Endodermal cell (in vitro differentiated cells): Measurements from ENCODE around the gene PIERCE2. TPM values are rescaled to one million over a fixed set of nuclear protein-coding genes. Genes with fewer than 3 reads are reported as not detected.
"Not testable (repeated sequence)": the region's sequence is repeated elsewhere in the genome, so short reads cannot be mapped to it uniquely, and the experiment has no call there.

Experiments
- DNase-seq: peaks from one replicate; pipeline ENCODE4 v3.0.0-alpha.2; 2017
- H3K27ac ChIP-seq: 2 replicates; pipeline ENCODE4 v1.5.1; 2013; ENCODE audit warnings: mild to moderate bottlenecking, low read depth, low read length, moderate library complexity
- H3K27me3 ChIP-seq: 2 replicates; pipeline ENCODE4 v1.6.1; 2013; ENCODE audit warnings: mild to moderate bottlenecking, low read length, moderate library complexity; ENCODE audit not compliant: insufficient read depth, control insufficient read depth, poor library complexity, severe bottlenecking
- H3K36me3 ChIP-seq: 2 replicates; pipeline ENCODE4 v1.7.0; 2013; ENCODE audit warnings: mild to moderate bottlenecking, low read length, moderate library complexity; ENCODE audit not compliant: control insufficient read depth, insufficient read depth
- H3K4me1 ChIP-seq: one replicate; pipeline ENCODE4 v1.7.0; 2013; ENCODE audit warnings: low read length; ENCODE audit not compliant: control insufficient read depth, insufficient read depth
- H3K4me3 ChIP-seq: 2 replicates; pipeline ENCODE4 v1.5.1; 2013; ENCODE audit warnings: mild to moderate bottlenecking, low read length, moderate library complexity
- H3K9ac ChIP-seq: 2 replicates; pipeline ENCODE4 v1.6.1; 2013; ENCODE audit warnings: mild to moderate bottlenecking, low read length, moderate library complexity; ENCODE audit not compliant: poor library complexity, severe bottlenecking; ENCODE audit errors: extremely low read depth
- H3K9me3 ChIP-seq: 2 replicates; pipeline ENCODE4 v1.6.1; 2013; ENCODE audit warnings: mild to moderate bottlenecking, low read length, moderate library complexity; ENCODE audit not compliant: control insufficient read depth
- H3K27ac Mint-ChIP-seq: 2 replicates; pipeline ENCODE4 v1.8.0; 2020; ENCODE audit warnings: mixed read lengths
- H3K27me3 Mint-ChIP-seq: 2 replicates; pipeline ENCODE4 v1.8.0; 2021; ENCODE audit warnings: mild to moderate bottlenecking, mixed read lengths; ENCODE audit not compliant: insufficient read depth
- H3K36me3 Mint-ChIP-seq: 2 replicates; pipeline ENCODE4 v1.8.0; 2020; ENCODE audit warnings: low read depth, mixed read lengths
- H3K4me1 Mint-ChIP-seq: 2 replicates; pipeline ENCODE4 v1.8.0; 2020; ENCODE audit warnings: mixed read lengths
- H3K4me3 Mint-ChIP-seq: 2 replicates; pipeline ENCODE4 v1.8.0; 2020; ENCODE audit warnings: mild to moderate bottlenecking, moderate library complexity, mixed read lengths
- H3K9me3 Mint-ChIP-seq: 2 replicates; pipeline ENCODE4 v1.8.0; 2020; ENCODE audit warnings: mild to moderate bottlenecking, mixed read lengths
- WGBS, 2 experiments: methylation state at CpG; one replicate each; pipeline versions ENCODE4 v1.1.5 to v1.1.7; 2013; ENCODE audit warnings: missing lambda C conversion rate in 2 of 2, mixed read lengths in 1 of 2; ENCODE audit not compliant: insufficient coverage in 1 of 2, insufficient read length in 1 of 2; 5-methylcytosine and 5-hydroxymethylcytosine counted together
- total RNA-seq, 2 donors: library from RNA; stranded (reverse); fragmentation: NEBNext Ultra II Directional in 1 of 2; extraction: Animal tissue kit (Norgen Biotek cat#: 25700) in 1 of 2; gene quantifications; 2 replicates in 1 of 2; 3 replicates in 1 of 2; pipeline ENCODE4 v1.2.1, GENCODE V29; 2021
- TF ChIP-seq, protein P1 (sequence below): fragments of 200-600 bp; sonication (generic); conservative IDR thresholded peaks from 2 replicates; pipeline ENCODE4 v1.5.0; 2021; ENCODE audit warnings: antibody characterized with exemption, mild to moderate bottlenecking

The PIERCE2 gene
- total RNA-seq, 2 donors from 2014 or later, result 3.2 to 3.6 TPM

- not testable (repeated sequence) for H3K27ac ChIP-seq, H3K27me3 Mint-ChIP-seq, H3K4me1 Mint-ChIP-seq, H3K4me1 ChIP-seq, H3K4me3 Mint-ChIP-seq, H3K27ac Mint-ChIP-seq, H3K36me3 ChIP-seq, H3K4me3 ChIP-seq, H3K9ac ChIP-seq, H3K27me3 ChIP-seq, DNase-seq
- H3K36me3 Mint-ChIP-seq, result peaks cover 21% of the 10 kb centered on the region
- H3K9me3 Mint-ChIP-seq, result peaks cover 64% of the 10 kb centered on the region
- WGBS, 2 experiments, result 95% methylated on average over 38 of the region's 41 CpGs; no CpG with 5 or more reads in 1 of the 2 experiments
- H3K9me3 ChIP-seq, result peaks cover 23% of the 10 kb centered on the region
Measured at GRCh38 chr15:55446379-55447029, 38.2 kb downstream of the PIERCE2 start.

- not testable (repeated sequence) for H3K27me3 ChIP-seq, H3K4me1 ChIP-seq, H3K27ac ChIP-seq, H3K36me3 ChIP-seq, H3K27ac Mint-ChIP-seq, H3K4me1 Mint-ChIP-seq, H3K4me3 Mint-ChIP-seq, H3K9ac ChIP-seq, H3K27me3 Mint-ChIP-seq, DNase-seq, H3K4me3 ChIP-seq
- 96% methylated on average over 19 of the region's 19 CpGs; no CpG with 5 or more reads in 1 of the 2 experiments for WGBS, 2 experiments
- H3K9me3 ChIP-seq, result peaks cover 23% of the 10 kb centered on the region
- Mint-ChIP-seq H3K9me3 (peaks cover 59% of the 10 kb centered on the region), H3K36me3 (peaks cover 21% of the 10 kb centered on the region)
Measured at GRCh38 chr15:55447030-55447394, 38.7 kb downstream of the PIERCE2 start.

- H3K4me3 Mint-ChIP-seq, result no peak overlapping the region
- no peaks in the 10 kb centered on the region for H3K27me3 ChIP-seq
- no peak overlapping the region for H3K4me3 ChIP-seq
- H3K27ac ChIP-seq, result no peak overlapping the region
- H3K9ac ChIP-seq, result no peak overlapping the region
- no peaks in the 10 kb centered on the region for H3K36me3 ChIP-seq
- WGBS, 2 experiments, result 88% methylated on average over 5 of the region's 5 CpGs; no CpG with 5 or more reads in 1 of the 2 experiments
- no peaks in the 10 kb centered on the region for H3K9me3 ChIP-seq
- TF ChIP-seq, protein P1, sequence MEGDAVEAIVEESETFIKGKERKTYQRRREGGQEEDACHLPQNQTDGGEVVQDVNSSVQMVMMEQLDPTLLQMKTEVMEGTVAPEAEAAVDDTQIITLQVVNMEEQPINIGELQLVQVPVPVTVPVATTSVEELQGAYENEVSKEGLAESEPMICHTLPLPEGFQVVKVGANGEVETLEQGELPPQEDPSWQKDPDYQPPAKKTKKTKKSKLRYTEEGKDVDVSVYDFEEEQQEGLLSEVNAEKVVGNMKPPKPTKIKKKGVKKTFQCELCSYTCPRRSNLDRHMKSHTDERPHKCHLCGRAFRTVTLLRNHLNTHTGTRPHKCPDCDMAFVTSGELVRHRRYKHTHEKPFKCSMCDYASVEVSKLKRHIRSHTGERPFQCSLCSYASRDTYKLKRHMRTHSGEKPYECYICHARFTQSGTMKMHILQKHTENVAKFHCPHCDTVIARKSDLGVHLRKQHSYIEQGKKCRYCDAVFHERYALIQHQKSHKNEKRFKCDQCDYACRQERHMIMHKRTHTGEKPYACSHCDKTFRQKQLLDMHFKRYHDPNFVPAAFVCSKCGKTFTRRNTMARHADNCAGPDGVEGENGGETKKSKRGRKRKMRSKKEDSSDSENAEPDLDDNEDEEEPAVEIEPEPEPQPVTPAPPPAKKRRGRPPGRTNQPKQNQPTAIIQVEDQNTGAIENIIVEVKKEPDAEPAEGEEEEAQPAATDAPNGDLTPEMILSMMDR, result no peak
- no peaks in the 10 kb centered on the region for H3K4me1 Mint-ChIP-seq
- H3K4me1 ChIP-seq, result no peaks in the 10 kb centered on the region
- peaks cover 8% of the 10 kb centered on the region for H3K36me3 Mint-ChIP-seq
- no peak overlapping the region for H3K27ac Mint-ChIP-seq
- no peak for DNase-seq
- H3K9me3 Mint-ChIP-seq, result peaks cover 11% of the 10 kb centered on the region
- no peaks in the 10 kb centered on the region for H3K27me3 Mint-ChIP-seq
Measured at GRCh38 chr15:55457401-55458022, 49.2 kb downstream of the PIERCE2 start.

DNA sequence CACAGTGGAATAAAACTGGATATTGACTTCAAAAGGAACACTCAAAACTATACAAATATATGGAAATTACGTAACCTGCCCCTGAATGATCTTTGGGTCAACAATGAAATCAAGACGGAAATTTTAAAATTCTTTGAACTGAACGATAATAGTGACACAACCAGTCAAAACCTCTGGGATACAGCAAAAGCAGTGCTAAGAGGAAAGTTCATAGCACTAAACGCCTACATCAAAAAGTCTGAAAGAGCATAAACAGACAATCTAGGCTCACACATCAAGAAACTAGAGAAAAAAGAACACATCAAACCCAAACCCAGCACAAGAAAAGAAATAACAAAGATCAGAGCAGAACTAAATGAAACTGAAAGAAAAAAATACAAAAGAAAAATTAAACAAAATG, 53.2 kb downstream of the PIERCE2 start:
- Mint-ChIP-seq H3K27ac (no peak overlapping the region), H3K4me3 (no peak overlapping the region), H3K27me3 (no peaks in the 10 kb centered on the region), H3K4me1 (no peaks in the 10 kb centered on the region), H3K36me3 (peaks cover 4% of the 10 kb centered on the region), H3K9me3 (peaks cover 11% of the 10 kb centered on the region)
- 92 to 94% methylated on average over 2 to 4 of the region's 4 CpGs for WGBS, 2 experiments
- Histone ChIP-seq H3K9ac (no peak overlapping the region), H3K36me3 (no peaks in the 10 kb centered on the region), H3K27me3 (no peaks in the 10 kb centered on the region), H3K4me1 (no peaks in the 10 kb centered on the region), H3K27ac (no peak overlapping the region), H3K4me3 (no peak overlapping the region), H3K9me3 (no peaks in the 10 kb centered on the region)
- no peak for DNase-seq
- TF ChIP-seq, protein P1, result no peak
